ENCODE measurements around the gene CST11. TPM values are rescaled to one million over a fixed set of nuclear protein-coding genes. Genes with fewer than 3 reads are reported as not detected.

The CST11 gene
- polyA plus RNA-seq, 2 of the 4 experiments (the other 2 are of a cell fraction), result not detected

- ChIA-PET POLR2A (interaction anchor here (1.0 kb wide), 1 partner anchor 12 kb away, joined by 6 read pairs; no protein-coding TSS in a partner anchor), CTCF (interaction anchor here (0.7 to 10.0 kb wide), 8 partner anchors 9 to 222 kb away, joined by 3 to 176 read pairs (median 6); partner anchors contain the start of gene CST9)
- 61% methylated on average over 8 of the region's 8 CpGs for WGBS (ENCODE audit: missing lambda C conversion rate)
- Histone ChIP-seq H3K4me2 (no peak overlapping the region), H3K27ac (no peak overlapping the region), H3K4me3 (no peak overlapping the region), H3K4me1 (peaks cover 6% of the 10 kb centered on the region; the same call in 2 of the 3 replicates), H3K9me3 (no peaks in the 10 kb centered on the region)
- ATAC-seq, result peak; percentile 51 to 76; a peak in 4 of 6 replicates
- peak; percentile 23 to 45; a peak in 3 of 5 replicates for TF ChIP-seq RAD21 (conservative IDR thresholded peaks at IDR 0.05 in 1 of 2, IDR thresholded peaks at IDR 0.05 in 1 of 2)
- TF ChIP-seq, protein P1, sequence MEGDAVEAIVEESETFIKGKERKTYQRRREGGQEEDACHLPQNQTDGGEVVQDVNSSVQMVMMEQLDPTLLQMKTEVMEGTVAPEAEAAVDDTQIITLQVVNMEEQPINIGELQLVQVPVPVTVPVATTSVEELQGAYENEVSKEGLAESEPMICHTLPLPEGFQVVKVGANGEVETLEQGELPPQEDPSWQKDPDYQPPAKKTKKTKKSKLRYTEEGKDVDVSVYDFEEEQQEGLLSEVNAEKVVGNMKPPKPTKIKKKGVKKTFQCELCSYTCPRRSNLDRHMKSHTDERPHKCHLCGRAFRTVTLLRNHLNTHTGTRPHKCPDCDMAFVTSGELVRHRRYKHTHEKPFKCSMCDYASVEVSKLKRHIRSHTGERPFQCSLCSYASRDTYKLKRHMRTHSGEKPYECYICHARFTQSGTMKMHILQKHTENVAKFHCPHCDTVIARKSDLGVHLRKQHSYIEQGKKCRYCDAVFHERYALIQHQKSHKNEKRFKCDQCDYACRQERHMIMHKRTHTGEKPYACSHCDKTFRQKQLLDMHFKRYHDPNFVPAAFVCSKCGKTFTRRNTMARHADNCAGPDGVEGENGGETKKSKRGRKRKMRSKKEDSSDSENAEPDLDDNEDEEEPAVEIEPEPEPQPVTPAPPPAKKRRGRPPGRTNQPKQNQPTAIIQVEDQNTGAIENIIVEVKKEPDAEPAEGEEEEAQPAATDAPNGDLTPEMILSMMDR (IDR thresholded peaks at IDR 0.05), result peak; percentile 40
- TF ChIP-seq EHF (CRISPR knock-in tag; IDR thresholded peaks at IDR 0.05), result no peak
- DNase-seq (ENCODE audit: low read depth in 1 of 2, low spot score in 1 of 2), result peak; percentile 35 to 62
- FAIRE-seq, result no peak
Measured at GRCh38 chr20:23446505-23446904, 6.2 kb downstream of the CST11 start.

DNA sequence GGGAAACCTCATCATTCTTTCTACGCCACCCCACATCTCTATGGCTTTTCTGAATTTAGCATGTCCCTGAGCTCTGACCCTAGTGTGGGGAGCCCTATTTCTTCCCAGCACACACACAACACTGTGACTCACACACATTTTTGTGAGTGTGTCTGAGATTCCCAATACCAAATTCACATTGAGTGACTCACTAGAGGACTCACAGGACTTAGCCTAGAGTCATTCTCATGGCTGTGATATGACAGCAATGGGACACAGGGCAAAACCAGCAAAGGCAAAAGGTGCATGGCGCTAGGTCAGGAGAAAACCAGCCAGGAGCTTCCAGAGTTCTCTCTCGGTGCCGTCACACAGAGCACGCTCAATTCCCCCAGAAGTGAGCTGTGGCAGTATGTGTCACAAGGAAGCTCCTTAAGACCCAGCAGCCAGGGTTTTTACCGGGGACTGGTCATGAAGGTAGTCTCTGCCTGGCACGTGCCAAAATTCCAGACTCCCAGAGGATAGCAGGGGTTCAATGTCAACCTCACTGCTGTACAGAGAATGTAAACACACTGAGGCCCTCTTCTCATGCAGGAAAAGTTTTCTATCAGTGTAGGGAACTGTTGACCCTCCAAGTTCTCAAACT is 7.0 kb downstream of the CST11 start:
- H3K4me1 ChIP-seq, result peaks cover 6% of the 10 kb centered on the region; the same call in 2 of the 3 replicates
- POLR2A ChIA-PET, result no interaction called here
- 69% methylated on average over 7 of the region's 7 CpGs for WGBS (ENCODE audit: missing lambda C conversion rate)
- peak; percentile 9 to 20; a peak in 3 of 6 replicates for ATAC-seq
- no peaks in the 10 kb centered on the region for H3K9me3 ChIP-seq
- peak; percentile 27 to 45 for DNase-seq (ENCODE audit: low read depth in 1 of 2, low spot score in 1 of 2)
- no peak for FAIRE-seq
- H3K27ac ChIP-seq, result no peak overlapping the region
- no peak overlapping the region for H3K4me3 ChIP-seq
- H3K4me2 ChIP-seq, result 0 out of 3 replicates have a peak overlapping the region, but pooled peaks have one; percentile 21
- TF ChIP-seq CBX2 (IDR thresholded peaks at IDR 0.05; ENCODE audit: borderline replicate concordance, low read depth), result no peak
- no peak for TF ChIP-seq FOSL2 (IDR thresholded peaks at IDR 0.05)
- TF ChIP-seq FOSL2 (CRISPR knock-in tag; IDR thresholded peaks at IDR 0.05), result peak; percentile 49; the same call in 1 of the 2 replicates
- CTCF ChIA-PET, result interaction anchor here (1.3 to 10.0 kb wide), 6 partner anchors 8 to 223 kb away, joined by 3 to 176 read pairs (median 6); partner anchors contain the start of gene CST9

GRCh38 chr20:23444859-23445258 is 7.8 kb downstream of the CST11 start:
- Histone ChIP-seq H3K4me1 (peaks cover 6% of the 10 kb centered on the region; the same call in 2 of the 3 replicates), H3K9me3 (no peaks in the 10 kb centered on the region), H3K4me2 (no peak overlapping the region), H3K27ac (no peak overlapping the region), H3K4me3 (no peak overlapping the region)
- ATAC-seq (no peak), DNase-seq (ENCODE audit: low read depth in 1 of 2, low spot score in 1 of 2) (no peak), FAIRE-seq (no peak)
- ChIA-PET POLR2A (no interaction called here), CTCF (interaction anchor here (0.6 to 10.0 kb wide), 8 partner anchors 7 to 224 kb away, joined by 3 to 176 read pairs (median 4); partner anchors contain the start of genes CST11 and CST9)
- TF ChIP-seq RAD21 (conservative IDR thresholded peaks at IDR 0.05 in 1 of 2, IDR thresholded peaks at IDR 0.05 in 1 of 2) (no peak), NFE2L2 (conservative IDR thresholded peaks at IDR 0.05; ENCODE audit: low read length) (no peak), CEBPB (IDR thresholded peaks at IDR 0.05) (no peak), TFCP2L1 (CRISPR knock-in tag; IDR thresholded peaks at IDR 0.05) (no peak), HDAC2 (IDR thresholded peaks at IDR 0.05) (no peak), SMC3 (IDR thresholded peaks at IDR 0.05) (no peak), CBX2 (IDR thresholded peaks at IDR 0.05; ENCODE audit: borderline replicate concordance, low read depth) (no peak), ZSCAN20 (CRISPR knock-in tag; IDR thresholded peaks at IDR 0.05) (no peak)
- WGBS (ENCODE audit: missing lambda C conversion rate), result 59% methylated on average over 4 of the region's 4 CpGs

DNA sequence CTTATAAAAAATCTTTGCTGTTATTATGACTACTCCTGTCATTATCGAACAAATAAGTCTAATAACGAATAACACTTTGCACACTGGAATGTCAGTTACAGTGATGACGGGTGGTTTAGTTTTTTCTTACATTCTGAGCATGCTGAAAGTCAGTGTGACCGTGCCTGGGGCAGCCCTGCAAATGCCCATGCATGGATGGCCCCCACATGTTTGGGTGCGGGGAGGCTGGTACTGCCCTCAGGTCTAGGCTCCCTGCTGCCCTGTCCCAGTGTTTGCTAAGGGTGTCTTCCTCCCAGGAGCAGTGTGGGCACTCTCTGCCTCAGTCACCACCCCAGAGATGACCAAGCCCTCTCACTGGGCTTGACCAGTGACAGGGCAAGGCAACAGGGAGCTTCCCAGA is 10.2 kb downstream of the CST11 start:
- Histone ChIP-seq H3K9me3 (no peaks in the 10 kb centered on the region), H3K4me1 (peaks cover 6% of the 10 kb centered on the region; the same call in 2 of the 3 replicates), H3K4me2 (no peak overlapping the region), H3K27ac (no peak overlapping the region), H3K4me3 (no peak overlapping the region)
- no peak for FAIRE-seq
- 38% methylated on average over 5 of the region's 5 CpGs for WGBS (ENCODE audit: missing lambda C conversion rate)
- TF ChIP-seq HEYL (CRISPR knock-in tag; IDR thresholded peaks at IDR 0.05) (no peak), ZC3H11A (IDR thresholded peaks at IDR 0.05) (no peak), ESRRA (IDR thresholded peaks at IDR 0.05; ENCODE audit: borderline replicate concordance, low read length) (no peak), POLR2AphosphoS2 (conservative IDR thresholded peaks at IDR 0.05; ENCODE audit: low read length) (no peak), KDM5A (IDR thresholded peaks at IDR 0.05) (no peak), FOXS1 (CRISPR knock-in tag; IDR thresholded peaks at IDR 0.05) (no peak), RNF2 (IDR thresholded peaks at IDR 0.05; ENCODE audit: borderline replicate concordance, low read depth) (no peak), MAX (IDR thresholded peaks at IDR 0.05) (no peak), GATA3 (IDR thresholded peaks at IDR 0.05; ENCODE audit: borderline replicate concordance) (no peak), CEBPB (IDR thresholded peaks at IDR 0.05) (no peak), BCL3 (IDR thresholded peaks at IDR 0.05) (no peak)
- TF ChIP-seq, protein P2, sequence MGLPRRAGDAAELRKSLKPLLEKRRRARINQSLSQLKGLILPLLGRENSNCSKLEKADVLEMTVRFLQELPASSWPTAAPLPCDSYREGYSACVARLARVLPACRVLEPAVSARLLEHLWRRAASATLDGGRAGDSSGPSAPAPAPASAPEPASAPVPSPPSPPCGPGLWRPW (IDR thresholded peaks at IDR 0.05), result no peak
- ChIA-PET CTCF (interaction anchor here (0.7 to 10.0 kb wide), 41 partner anchors 8 to 1490 kb away, joined by 3 to 176 read pairs (median 5); partner anchors contain the start of genes CST11, CST9, NAPB and NXT1), POLR2A (no interaction called here)
- no peak for DNase-seq (ENCODE audit: low read depth in 1 of 2, low spot score in 1 of 2)
- no peak for ATAC-seq

Data from A549 (cell line).